Left kidney (tissue), 2 donors: ENCODE data around the gene CADPS2. TPM values are rescaled to one million over a fixed set of nuclear protein-coding genes. Genes with fewer than 3 reads are reported as not detected.

Experiments used
- DNase-seq: peaks from one replicate; pipeline ENCODE4 v3.0.0-alpha.2; 2013
- polyA plus RNA-seq: library from polyadenylated mRNA; unstranded; fragments of 120-200 nt; gene quantifications from one replicate; pipeline ENCODE4 v1.2.1, GENCODE V29; 2013; ENCODE audit not compliant: insufficient read length

Gene CADPS2
- polyA plus RNA-seq, 1 donor: 51.3 TPM

DNA sequence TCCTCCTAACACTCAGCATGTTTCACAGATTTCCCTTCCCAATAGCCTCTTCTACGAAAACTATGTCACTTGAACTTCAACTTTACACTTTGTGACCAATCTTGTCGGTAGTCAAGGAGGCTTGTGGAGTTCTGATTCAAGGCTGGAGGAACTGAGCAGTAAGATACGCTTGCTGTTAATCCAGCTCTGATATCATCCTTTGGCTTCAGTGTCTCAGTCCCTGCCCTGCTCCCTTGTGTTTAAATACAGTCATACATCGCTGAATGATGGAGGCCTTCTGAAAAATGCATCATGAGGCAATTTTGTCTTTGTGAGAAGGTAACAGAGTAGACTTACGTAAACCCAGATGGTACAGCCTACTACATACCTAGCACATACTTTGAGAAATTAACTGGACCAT, 360.9 kb downstream of the CADPS2 start:
- DNase-seq: no peak

DNA sequence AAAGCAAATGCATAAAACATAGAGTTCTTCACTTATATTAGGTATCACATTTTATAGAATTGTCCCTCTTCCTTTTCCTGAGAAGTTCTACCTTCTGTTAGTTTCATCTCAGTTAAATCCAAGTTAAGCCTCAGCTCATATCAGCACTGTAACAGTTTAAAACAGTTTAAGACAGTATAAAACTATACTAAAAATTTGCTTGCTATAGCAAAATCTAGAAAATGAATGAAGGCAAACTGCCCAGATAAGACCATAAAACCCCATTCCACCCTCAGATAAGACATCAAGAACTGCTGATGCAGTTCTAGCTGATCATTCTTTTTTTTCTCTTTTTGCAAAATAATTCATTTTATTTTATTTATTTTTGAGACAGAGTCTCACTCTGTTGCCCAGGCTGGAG, 364.5 kb downstream of the CADPS2 start:
- no peak for DNase-seq

DNA sequence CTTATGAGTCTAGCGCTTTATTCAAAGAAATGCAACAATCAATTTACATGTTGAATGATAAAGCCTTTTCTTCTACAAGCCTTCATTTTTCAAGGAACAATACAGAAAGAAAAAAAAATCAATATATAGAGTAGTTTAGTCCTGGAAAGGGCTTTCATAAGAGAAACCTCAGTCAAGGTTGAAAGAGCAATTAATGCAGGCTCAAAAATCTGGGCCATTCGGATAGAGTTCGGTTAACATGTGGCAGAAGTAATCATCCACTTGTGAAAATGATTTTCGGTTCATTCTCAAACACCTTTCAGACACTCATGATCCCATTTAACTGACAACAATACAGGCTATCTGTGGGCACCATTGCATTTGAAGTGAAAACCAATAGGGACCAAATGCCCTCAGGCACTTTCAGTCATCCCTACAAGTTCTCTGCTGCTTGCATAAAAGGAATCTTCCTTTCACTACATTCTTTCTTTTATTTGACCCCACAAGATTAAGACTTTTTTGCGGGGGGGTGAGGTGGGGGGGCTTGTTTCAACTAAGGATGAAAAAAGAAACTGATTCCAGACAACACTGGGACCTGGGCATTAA, 365.2 kb downstream of the CADPS2 start:
- DNase-seq: no peak

DNA sequence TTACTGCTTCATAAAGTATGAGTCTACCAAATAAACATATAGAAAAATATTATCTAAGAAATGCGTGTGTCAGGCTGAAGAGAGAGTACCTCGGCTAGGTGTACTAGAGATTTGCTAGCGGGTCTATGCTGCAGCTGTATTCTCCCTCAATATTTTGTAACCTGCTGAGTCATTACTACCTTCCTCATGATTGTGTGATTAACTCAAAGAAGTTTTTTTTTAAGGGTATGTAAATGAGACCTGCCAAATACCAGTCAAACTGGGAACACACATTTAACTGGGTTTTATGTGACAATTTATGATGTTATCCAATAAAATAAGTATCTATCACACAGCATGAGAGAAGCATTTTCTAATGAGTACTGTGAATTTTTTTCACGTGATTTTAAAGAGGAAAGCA, 367.8 kb downstream of the CADPS2 start:
- no peak for DNase-seq

DNA sequence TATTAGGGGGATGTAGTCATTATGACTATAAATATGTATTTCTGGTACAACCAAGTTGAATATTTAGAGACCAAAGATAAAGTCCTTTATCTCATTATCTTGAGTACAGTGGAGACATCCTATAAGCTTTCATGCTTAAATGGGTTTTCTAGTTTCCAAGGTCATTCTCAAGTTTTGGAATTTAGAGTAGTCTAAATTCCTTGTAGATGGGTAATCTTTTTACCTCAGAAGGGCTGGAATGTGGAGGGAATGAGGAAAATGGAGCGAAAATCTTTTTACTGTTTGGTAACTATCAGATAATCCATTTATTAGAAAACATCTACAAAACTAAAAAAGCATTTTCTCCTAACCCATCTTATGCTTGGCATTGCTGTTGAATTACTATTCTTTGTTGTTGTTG, 368.7 kb downstream of the CADPS2 start:
- no peak for DNase-seq

DNA sequence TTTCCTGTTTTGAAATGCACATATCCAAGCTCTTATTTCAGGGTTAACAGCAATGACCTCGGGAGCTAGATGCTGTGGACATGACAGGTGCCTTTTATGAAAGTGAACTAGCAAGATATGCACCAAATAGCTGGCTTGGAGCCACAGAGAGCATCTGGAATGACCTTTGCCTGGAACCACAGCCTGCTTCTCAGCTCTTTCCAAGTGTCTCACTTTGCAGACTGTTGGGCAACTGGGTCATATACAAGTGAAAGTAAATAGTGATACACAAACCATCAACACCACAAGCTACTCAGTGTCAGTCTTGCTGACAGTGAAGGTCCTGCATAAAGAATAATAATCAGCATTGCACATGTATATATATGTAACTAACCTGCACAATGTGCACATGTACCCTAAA, 370.9 kb downstream of the CADPS2 start:
- DNase-seq: no peak

GRCh38 chr7:122511268-122511667, 375.0 kb downstream of the CADPS2 start:
- no peak for DNase-seq

DNA sequence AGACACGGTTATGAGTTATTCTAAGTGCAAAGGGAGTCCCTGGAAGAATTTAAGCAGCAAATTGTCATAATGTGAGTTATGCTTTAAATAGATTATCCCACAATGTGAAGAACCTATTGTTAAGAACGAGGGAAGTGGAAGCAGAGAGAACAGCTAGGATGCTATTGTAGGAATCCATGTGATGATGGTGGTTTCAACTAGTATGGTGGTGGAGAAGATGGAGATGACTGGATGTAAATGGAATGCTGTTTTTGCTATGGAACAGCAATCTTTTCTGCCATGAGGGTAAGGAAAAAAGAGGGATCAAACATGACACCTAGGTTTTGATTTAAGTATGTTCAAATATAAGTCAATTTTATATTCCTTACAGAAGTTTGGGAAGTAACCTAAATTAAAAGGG, 378.7 kb downstream of the CADPS2 start:
- no peak for DNase-seq

DNA sequence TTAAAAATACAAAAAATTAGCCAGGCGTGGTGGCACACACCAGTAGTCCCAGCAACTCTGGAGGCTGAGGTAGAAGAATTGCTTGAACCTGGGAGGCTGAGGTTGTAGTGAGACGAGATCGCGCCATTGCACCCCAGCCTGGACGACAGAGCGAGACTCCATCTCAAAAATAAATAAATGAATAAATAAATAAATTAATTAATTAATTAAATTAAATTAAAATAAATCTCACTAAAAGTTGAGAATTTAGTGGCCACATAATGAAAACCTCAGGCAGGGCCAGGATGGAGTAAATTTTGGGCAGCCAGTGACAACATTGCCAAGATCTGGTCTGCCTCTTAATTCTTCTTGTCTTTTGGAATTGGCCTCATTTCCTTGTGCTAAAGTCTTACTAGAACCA, 394.3 kb downstream of the CADPS2 start:
- DNase-seq: no peak

DNA sequence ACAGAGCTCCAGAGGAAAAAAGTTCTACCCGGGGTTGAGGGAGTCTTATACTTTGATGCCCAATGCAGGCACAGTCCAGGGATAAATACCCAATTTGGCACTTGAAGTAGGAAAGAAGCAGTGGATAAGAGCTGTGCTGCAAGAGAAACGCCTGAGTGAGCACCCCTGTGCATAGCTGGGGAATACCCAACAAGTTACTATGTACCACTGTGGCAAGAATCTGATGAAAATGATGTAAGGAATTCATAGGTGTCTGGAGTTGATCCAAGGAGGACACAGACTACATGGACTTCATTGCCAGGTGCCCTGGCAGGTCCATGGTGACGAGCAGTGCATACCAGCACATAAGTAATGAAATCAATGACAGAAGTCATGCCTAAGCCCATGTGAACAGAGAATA, 398.0 kb downstream of the CADPS2 start:
- no peak for DNase-seq

- no peak for DNase-seq
These were observed 399.1 kb downstream of the CADPS2 start for GRCh38 chr7:122487131-122487530.

GRCh38 chr7:122485856-122486255, 400.4 kb downstream of the CADPS2 start:
- no peak for DNase-seq

DNA sequence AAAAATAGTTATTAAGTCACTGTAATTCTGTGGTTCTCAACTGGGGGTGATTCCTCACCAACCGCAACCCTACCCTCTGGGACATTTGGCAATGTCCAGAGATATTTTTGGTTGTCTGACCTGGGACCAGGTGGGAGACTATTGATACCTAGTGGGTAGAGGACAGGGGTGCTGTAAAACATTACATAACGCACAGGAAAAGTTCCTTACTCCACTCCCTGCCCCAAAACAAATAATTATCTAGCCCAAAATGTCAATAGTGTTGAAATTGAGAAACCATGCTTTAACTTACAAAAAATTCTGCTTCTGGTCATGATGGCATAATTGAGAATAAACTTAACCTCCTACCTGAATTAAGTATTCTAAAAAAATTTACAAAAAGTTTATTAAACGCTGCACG, 404.0 kb downstream of the CADPS2 start:
- no peak for DNase-seq

DNA sequence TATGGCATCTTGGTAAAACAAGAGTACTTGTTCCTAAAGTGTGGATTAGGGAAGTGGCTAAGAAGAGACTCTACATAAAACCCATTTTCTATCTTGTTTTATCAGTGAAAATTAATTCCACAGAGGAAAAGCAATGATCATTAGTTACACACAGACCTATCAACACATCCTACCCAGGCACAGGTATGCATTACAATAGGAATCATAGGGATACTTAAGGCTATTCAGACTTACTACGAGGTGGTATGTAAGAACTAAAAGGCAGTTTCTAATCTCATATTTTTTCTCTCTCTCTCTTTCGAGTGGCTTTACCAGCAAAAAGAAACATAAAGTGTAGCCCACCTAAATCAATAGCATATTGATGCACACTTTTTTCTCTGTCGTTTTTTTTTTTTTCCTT, 415.4 kb downstream of the CADPS2 start:
- no peak for DNase-seq

DNA sequence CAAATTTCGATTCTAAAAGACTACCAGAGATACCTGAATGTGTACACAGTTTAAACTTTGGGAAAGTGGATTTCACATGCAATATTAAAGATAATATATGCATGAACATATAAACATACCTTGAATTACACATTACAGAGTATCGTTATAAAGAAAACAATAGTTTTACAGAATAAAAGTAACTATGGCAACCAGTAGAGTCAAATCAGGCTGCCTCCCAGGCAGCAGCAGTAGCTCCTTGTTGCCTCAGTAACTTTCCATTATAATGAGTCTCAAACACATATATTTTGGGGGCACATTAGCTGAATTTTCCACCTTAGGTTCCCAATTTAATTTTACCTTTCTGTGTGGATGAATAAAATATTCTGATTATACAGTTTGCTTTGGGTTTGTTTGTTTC, 417.3 kb downstream of the CADPS2 start:
- no peak for DNase-seq

DNA sequence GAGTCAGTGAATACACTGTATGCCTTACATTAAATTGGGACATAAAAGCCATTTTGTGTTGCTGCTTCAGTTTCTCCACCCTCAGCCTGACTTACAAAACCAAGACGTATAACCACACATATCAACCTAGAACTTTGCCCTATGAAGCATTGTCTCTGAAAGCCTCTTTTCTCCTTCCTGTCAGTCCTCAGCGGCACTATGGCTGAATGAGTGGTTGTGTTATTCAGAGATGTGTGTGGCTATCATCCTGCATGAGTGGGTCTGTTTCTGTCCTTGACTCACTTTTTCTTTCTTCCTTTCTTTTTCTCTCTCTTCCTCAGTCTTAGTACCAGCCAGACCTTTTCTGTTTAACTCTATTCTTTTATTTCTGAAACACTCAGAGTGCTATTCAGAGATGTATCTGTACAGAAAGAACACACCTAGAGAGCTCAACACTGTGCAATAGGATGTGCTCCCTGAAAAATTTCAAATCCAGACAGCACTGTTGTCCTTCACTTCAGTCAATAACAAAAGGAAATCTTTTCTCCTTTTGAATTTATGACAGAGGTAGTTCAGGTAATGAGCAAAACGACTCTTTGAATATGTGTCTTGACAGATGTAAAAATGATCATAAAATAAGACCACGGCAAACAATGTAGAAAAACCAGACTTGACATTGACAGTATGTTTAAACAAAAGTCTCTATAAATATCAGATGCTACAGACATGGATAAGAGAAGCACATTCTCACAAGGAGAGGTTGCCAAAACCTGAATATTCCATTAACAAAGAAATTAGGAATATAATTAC, 418.4 kb downstream of the CADPS2 start:
- no peak for DNase-seq

DNA sequence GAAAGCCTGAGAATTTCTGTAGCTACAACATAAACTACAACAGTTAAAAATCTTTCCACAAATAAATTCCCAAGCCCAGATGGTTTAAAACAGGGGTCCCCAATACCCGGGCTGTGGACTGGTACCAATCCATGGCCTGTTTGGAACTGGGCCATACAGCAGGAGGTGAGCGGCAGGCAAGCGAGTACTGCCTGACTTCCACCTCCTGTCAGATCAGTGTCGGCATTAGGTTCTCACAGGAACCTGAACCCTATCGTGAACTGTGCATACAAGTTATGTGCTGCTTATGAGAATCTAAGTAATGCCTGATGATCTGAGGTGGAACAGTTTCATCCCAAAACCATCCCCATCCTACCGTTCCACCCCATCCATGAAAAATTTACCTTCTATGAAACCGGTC, 421.0 kb downstream of the CADPS2 start:
- no peak for DNase-seq

GRCh38 chr7:122463631-122464030, 422.6 kb downstream of the CADPS2 start:
- no peak for DNase-seq

DNA sequence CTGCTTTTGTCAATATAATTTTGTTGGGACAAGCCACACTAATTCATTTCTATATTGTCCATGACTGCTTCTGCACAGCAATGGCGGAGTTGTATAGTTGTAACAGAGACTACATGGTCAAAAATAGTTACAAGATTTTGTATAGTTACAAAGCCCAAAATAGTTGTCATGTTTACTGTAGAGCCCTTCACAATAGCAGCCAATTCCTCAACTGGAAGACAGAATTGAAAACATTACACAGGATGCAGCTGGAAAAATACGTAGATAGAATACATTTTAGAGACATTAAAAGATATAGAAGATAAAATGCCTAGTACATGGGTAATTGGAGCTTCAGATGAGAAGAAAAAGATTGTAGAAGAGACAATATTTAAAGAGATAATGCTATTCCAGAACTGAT, 425.3 kb downstream of the CADPS2 start:
- no peak for DNase-seq

- no peak for DNase-seq
These were observed 428.3 kb downstream of the CADPS2 start for GRCh38 chr7:122457969-122458368.

- DNase-seq: no peak
These were observed 428.9 kb downstream of the CADPS2 start for GRCh38 chr7:122457325-122457724.

- no peak for DNase-seq
These were observed 431.3 kb downstream of the CADPS2 start for GRCh38 chr7:122454776-122455507.

GRCh38 chr7:122453432-122453831, 432.8 kb downstream of the CADPS2 start:
- DNase-seq: no peak
